ENCODE data around the gene INTS13. TPM values are rescaled to one million over a fixed set of nuclear protein-coding genes. Genes with fewer than 3 reads are reported as not detected.

Gene INTS13
- total and polyA plus RNA-seq, 2 of the 4 experiments (the other 2 are of a cell fraction), result 9.9 to 31.9 TPM

GRCh38 chr12:26921886-26922285 is 15.9 kb downstream of the INTS13 start:
- in situ Hi-C loops (cut with MboI; ENCODE audit: low sequenced_read_pairs), result no loop called here
- no peak for ATAC-seq (ENCODE audit: low read depth)

More at GRCh38 chr12:26921886-26922285, 15.9 kb downstream of the INTS13 start:
- Histone ChIP-seq H3K36me3 (ENCODE audit: control insufficient read depth, insufficient read depth, low read length) (peaks cover 19% of the 10 kb centered on the region), H2AK5ac (ENCODE audit: low read depth, low read length) (no peak overlapping the region), H3K23ac (ENCODE audit: low read depth, low read length) (no peak overlapping the region), H4K20me1 (ENCODE audit: insufficient read depth, low read length) (no peaks in the 10 kb centered on the region), H3K27me3 (ENCODE audit: control insufficient read depth, insufficient read depth, low read length) (no peaks in the 10 kb centered on the region), H3K9ac (ENCODE audit: low read depth, low read length) (no peak overlapping the region), H2BK5ac (ENCODE audit: low read depth, low read length, poor library complexity, severe bottlenecking) (no peak overlapping the region), H2AFZ (replicated peaks; ENCODE audit: low read length, poor library complexity) (no peak overlapping the region), H3K79me1 (ENCODE audit: low read depth in 1 of 2, low read length in 2 of 2) (no peaks in the 10 kb centered on the region), H3K9me3 (ENCODE audit: control insufficient read depth, insufficient read depth, low read length) (no peaks in the 10 kb centered on the region), H2AK9ac (replicated peaks; ENCODE audit: low read depth, low read length, poor library complexity) (no peak overlapping the region), H3K18ac (ENCODE audit: low read depth, low read length) (no peak overlapping the region), H4K8ac (ENCODE audit: low read depth in 2 of 2, low read length in 2 of 2) (no peak overlapping the region), H4K91ac (ENCODE audit: insufficient read depth, low read depth, low read length) (no peak overlapping the region), H3K4me2 (ENCODE audit: low read depth, low read length) (no peak overlapping the region), H2BK120ac (ENCODE audit: low read depth, low read length) (no peak overlapping the region), H2BK15ac (ENCODE audit: low read depth, low read length) (no peak overlapping the region), H3K4me1 (ENCODE audit: control insufficient read depth, insufficient read depth, low read length) (peaks cover 2% of the 10 kb centered on the region), H4K5ac (ENCODE audit: low read depth, low read length) (no peak overlapping the region), H3K4me3 (ENCODE audit: insufficient read depth, low read depth, low read length) (no peak overlapping the region), H3K9me1 (ENCODE audit: insufficient read depth, low read length) (0 out of 2 replicates have a peak, but pooled peaks cover 2% of the 10 kb centered on the region), H3K27ac (ENCODE audit: insufficient read depth, low read length) (no peak overlapping the region), H2BK20ac (ENCODE audit: low read depth, low read length) (no peak overlapping the region), H3K4ac (ENCODE audit: low read depth, low read length) (no peak overlapping the region), H3K56ac (ENCODE audit: extremely low read depth, insufficient read depth, low read length) (no peak overlapping the region), H3K14ac (replicated peaks; ENCODE audit: low read depth, low read length) (no peak overlapping the region)
- CTCF ChIA-PET, result no interaction called here
- TF ChIP-seq CTCF (conservative IDR thresholded peaks at IDR 0.05; ENCODE audit: low read depth, low read length), result no peak
- no peak for TF ChIP-seq MAFK (IDR thresholded peaks at IDR 0.05; ENCODE audit: low read depth, low read length)
- no peak for TF ChIP-seq RAD21 (IDR thresholded peaks at IDR 0.05; ENCODE audit: low read length)
- peak; percentile 37; the same call in 1 of the 2 replicates for TF ChIP-seq CEBPB (IDR thresholded peaks at IDR 0.05; ENCODE audit: low read depth, low read length)
- TF ChIP-seq MXI1 (IDR thresholded peaks at IDR 0.05; ENCODE audit: borderline replicate concordance, low read depth, low read length), result no peak
- TF ChIP-seq CHD1 (IDR thresholded peaks at IDR 0.05; ENCODE audit: low read depth, low read length), result no peak
- no peak for TF ChIP-seq NFE2L2 (IDR thresholded peaks at IDR 0.05; ENCODE audit: low read depth, low read length)
- DNase-seq, result no peak
- intact Hi-C loops (cut with micrococcal nuclease) (no loop called here), dilution Hi-C loops (cut with HindIII; ENCODE audit: low sequenced_read_pairs, unreplicated experiment) (no loop called here)
- no TSS peak for BruUV-seq (replicated peaks)
- 100% methylated on average over 1 of the region's 3 CpGs; no CpG with 5 or more reads in 1 of the 2 experiments for WGBS, 2 experiments (ENCODE audit: extremely low coverage in 2 of 2, insufficient read length in 1 of 2)
- POLR2A ChIA-PET (ENCODE audit: unreplicated experiment), result no interaction called here

Data from IMR-90 (cell line).